HCT116 (cell line): ENCODE data around the gene ZNF382. TPM values are rescaled to one million over a fixed set of nuclear protein-coding genes. Genes with fewer than 3 reads are reported as not detected.

Experiments
- ATAC-seq: fragments of 200-7000 bp; cut with Tn5 transposase; 2 replicates; pipeline ENCODE4 v1.9.1; 2020; ENCODE audit warnings: mild to moderate bottlenecking, moderate library complexity
- BruUV-seq: library from RNA; stranded (reverse); fragments of 400-500 nt; replicated peaks from 2 replicates; lab custom pipeline; 2021; lab: Mats Ljungman, UMichigan
- CTCF ChIA-PET: fragments of 300-600 bp; sonication (Branson Sonifier 250); formaldehyde crosslinking; loops from one replicate; lab custom pipeline; 2021; ENCODE audit warnings: antibody characterized with exemption; lab: Charles Lee
- POLR2A ChIA-PET: fragments of 300-600, 350-600 bp; sonication (Branson Sonifier 250); formaldehyde crosslinking; loops from one replicate; lab custom pipeline; 2021; ENCODE audit warnings: antibody characterized with exemption; lab: Charles Lee
- RAD21 ChIA-PET, 2 experiments: fragments of 300-600 bp; sonication (Branson Sonifier 250); formaldehyde crosslinking; loops; one replicate each; lab custom pipeline; 2023; ENCODE audit warnings: low total read pairs in 2 of 2; ENCODE audit not compliant: uncharacterized antibody in 2 of 2, unreplicated experiment in 2 of 2, low non-redundant PET in 1 of 2; lab: Charles Lee
- DNase-seq: peaks from one replicate; pipeline ENCODE4 v3.0.0-alpha.2; 2010; ENCODE audit warnings: low read depth, low spot score
- H2AFZ ChIP-seq: fragments of 200-600 bp; shearing (Covaris generic), sonication (generic); 2 replicates; pipeline ENCODE4 v1.6.1; 2017; ENCODE audit warnings: low read depth, mixed run types, mixed read lengths, antibody characterized with exemption, low read length; ENCODE audit not compliant: poor library complexity, severe bottlenecking
- H3K27ac ChIP-seq: 2 replicates; pipeline ENCODE4 v1.5.1; 2012; ENCODE audit warnings: low read depth, low read length
- H3K27me3 ChIP-seq: fragments of 200-600 bp; sonication (generic); 2 replicates; pipeline ENCODE4 v1.6.1; 2016; ENCODE audit warnings: mixed run types, low read length, mixed read lengths; ENCODE audit not compliant: insufficient read depth
- H3K36me3 ChIP-seq, 2 experiments: fragments of 200-500 bp in 1 of 2; fragments of 200-600 bp in 1 of 2; sonication (Bioruptor generic) in 1 of 2; sonication (generic) in 1 of 2; 2 replicates each; pipeline versions ENCODE4 v1.5.1 to v1.6.1; 2014 to 2016; ENCODE audit warnings: low read length in 2 of 2, inconsistent platforms in 1 of 2, mixed read lengths in 1 of 2, mixed run types in 1 of 2; ENCODE audit not compliant: insufficient read depth in 2 of 2, control insufficient read depth in 1 of 2
- H3K4me1 ChIP-seq, 2 experiments: fragments of 200-600 bp in 1 of 2; sonication (generic) in 1 of 2; 2 replicates each; pipeline versions ENCODE4 v1.5.1 to v1.6.1; 2012 to 2017; ENCODE audit warnings: low read length in 2 of 2, inconsistent platforms in 1 of 2, mild to moderate bottlenecking in 1 of 2, mixed read lengths in 1 of 2, mixed run types in 1 of 2, moderate library complexity in 1 of 2; ENCODE audit not compliant: insufficient read depth in 2 of 2, control insufficient read depth in 1 of 2
- H3K4me2 ChIP-seq: fragments of 200-600 bp; sonication (generic); 2 replicates; pipeline ENCODE4 v1.6.1; 2017; ENCODE audit warnings: mixed run types, low read length, mixed read lengths
- H3K4me3 ChIP-seq, 2 experiments: fragments of 200-600 bp in 1 of 2; sonication (generic) in 1 of 2; replicated peaks in 1 of 2; 2 replicates each; pipeline ENCODE4 v1.5.1; 2011 to 2016; ENCODE audit warnings: low read length in 2 of 2, control low read depth in 1 of 2, low read depth in 1 of 2, mild to moderate bottlenecking in 1 of 2, mixed read lengths in 1 of 2, mixed run types in 1 of 2
- H3K79me2 ChIP-seq: fragments of 200-600 bp; sonication (generic); 2 replicates; pipeline ENCODE4 v1.6.1; 2017; ENCODE audit warnings: mild to moderate bottlenecking, mixed run types, low read length, moderate library complexity, mixed read lengths; ENCODE audit not compliant: insufficient read depth
- H3K9ac ChIP-seq: fragments of 200-600 bp; sonication (generic); 2 replicates; pipeline ENCODE4 v1.6.1; 2016; ENCODE audit warnings: low read length, mixed read lengths
- H3K9me2 ChIP-seq: fragments of 200-600 bp; sonication (generic), shearing (Covaris generic); 2 replicates; pipeline ENCODE4 v1.6.1; 2017; ENCODE audit warnings: mixed run types, mild to moderate bottlenecking, moderate library complexity; ENCODE audit not compliant: insufficient read depth
- H3K9me3 ChIP-seq, 2 experiments: fragments of 200-500 bp in 1 of 2; fragments of 200-600 bp in 1 of 2; sonication (Bioruptor generic) in 1 of 2; sonication (generic) in 1 of 2; 2 replicates each; pipeline ENCODE4 v1.6.1; 2014 to 2017; ENCODE audit warnings: low read length in 2 of 2, mixed read lengths in 2 of 2, inconsistent platforms in 1 of 2, low read depth in 1 of 2, mild to moderate bottlenecking in 1 of 2, mixed run types in 1 of 2, moderate library complexity in 1 of 2; ENCODE audit not compliant: control insufficient read depth in 1 of 2, insufficient read depth in 1 of 2
- H4K20me1 ChIP-seq: fragments of 200-600 bp; sonication (generic), shearing (Covaris generic); 2 replicates; pipeline ENCODE4 v1.6.1; 2017; ENCODE audit warnings: mixed run types, mild to moderate bottlenecking, moderate library complexity; ENCODE audit not compliant: insufficient read depth
- JUND ChIP-seq: IDR thresholded peaks from 2 replicates; pipeline ENCODE4 v1.6.1; 2012
- RAD21 ChIP-seq: IDR thresholded peaks from 2 replicates; pipeline ENCODE4 v1.6.1; 2012; ENCODE audit warnings: low read depth, mild to moderate bottlenecking
- REST ChIP-seq: IDR thresholded peaks from 2 replicates; pipeline ENCODE4 v1.6.1; 2012; ENCODE audit warnings: low read depth
- SIN3A ChIP-seq: IDR thresholded peaks from 2 replicates; pipeline ENCODE4 v1.6.1; 2012; ENCODE audit warnings: low read depth
- TCF7L2 ChIP-seq: IDR thresholded peaks from 2 replicates; pipeline ENCODE4 v1.7.0; 2011; ENCODE audit warnings: borderline replicate concordance, inconsistent platforms; ENCODE audit not compliant: insufficient read depth, insufficient read length; ENCODE audit errors: extremely low read depth
- ZNF274 ChIP-seq: fragments of 200-500 bp; sonication (Bioruptor generic); IDR thresholded peaks from 2 replicates; pipeline ENCODE4 v1.6.1; 2014; ENCODE audit warnings: mild to moderate bottlenecking, low read depth, low read length, inconsistent platforms
- intact Hi-C: fragments of 100-400 bp; cut with micrococcal nuclease; formaldehyde crosslinking; loops from 2 replicates; pipeline ENCODE4 v1.10.0; 2022
- total RNA-seq: library from RNA; stranded (reverse); gene quantifications from one replicate; pipeline ENCODE4 v1.2.1, GENCODE V29; 2021; ENCODE audit not compliant: unreplicated experiment

The ZNF382 gene
- total RNA-seq, 1 experiment from 2014 or later: not detected

DNA sequence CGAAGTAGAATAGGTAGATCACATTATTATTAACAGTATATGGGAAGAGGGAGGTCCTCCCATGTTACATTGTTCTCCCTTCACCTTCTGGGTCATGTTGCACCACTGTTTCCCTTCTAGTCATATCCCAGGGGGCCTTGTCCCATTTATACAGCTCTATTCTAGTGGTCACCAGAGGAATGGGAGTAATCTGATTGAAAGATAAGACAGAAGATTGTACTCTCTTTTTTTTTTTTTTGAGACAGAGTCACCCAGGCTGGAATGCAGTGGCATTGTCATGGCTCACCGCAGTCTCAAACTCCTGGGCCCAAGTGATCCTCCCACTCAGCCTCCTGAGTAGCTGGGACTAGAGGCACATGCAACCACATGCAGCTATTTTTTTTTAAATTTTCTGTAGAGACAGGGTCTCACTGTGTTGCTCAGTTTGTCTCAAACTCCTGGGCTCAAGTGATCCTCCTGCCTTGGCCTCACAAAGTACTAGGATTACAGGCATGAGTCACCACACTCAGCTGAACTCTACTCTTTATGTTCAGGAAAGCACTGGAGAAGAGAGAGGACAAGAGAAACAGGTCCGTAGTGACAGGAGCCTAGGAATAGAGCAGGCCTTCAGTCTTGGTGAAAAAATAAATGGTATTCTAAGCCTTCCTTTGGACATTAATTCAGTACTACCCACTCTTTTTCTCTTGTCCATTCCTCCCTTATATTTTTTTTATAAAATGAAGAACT is 27.7 kb upstream of the ZNF382 start:
- H3K4me2 ChIP-seq: no peak overlapping the region
- no peak overlapping the region for H3K9ac ChIP-seq
- H3K27me3 ChIP-seq: no peaks in the 10 kb centered on the region
- no peaks in the 10 kb centered on the region for H3K79me2 ChIP-seq
- H2AFZ ChIP-seq: no peak overlapping the region
- peaks cover under 1 to 11% of the 10 kb centered on the region in 2 experiments; a peak in 2 of 4 replicates for H3K9me3 ChIP-seq
- no peaks in the 10 kb centered on the region for H4K20me1 ChIP-seq
- H3K9me2 ChIP-seq: no peaks in the 10 kb centered on the region
- ChIA-PET RAD21 (no interaction called here), POLR2A (no interaction called here), CTCF (no interaction called here)
- H3K4me1 ChIP-seq: no peaks in the 10 kb centered on the region
- BruUV-seq: no TSS peak
- intact Hi-C loops: no loop called here
- H3K4me3 ChIP-seq: no peak overlapping the region
- DNase-seq (no peak), ATAC-seq (no peak)
- TF ChIP-seq REST (no peak), SIN3A (no peak), ZNF274 (no peak), RAD21 (no peak), TCF7L2 (no peak), JUND (no peak)
- H3K36me3 ChIP-seq: no peaks in the 10 kb centered on the region; a peak in 1 of 4 replicates
- no peak overlapping the region for H3K27ac ChIP-seq
